ENCODE measurements around the gene JPT2. TPM values are rescaled to one million over a fixed set of nuclear protein-coding genes. Genes with fewer than 3 reads are reported as not detected.

The JPT2 gene
- total and polyA plus RNA-seq, 10 of the 15 experiments (the other 5 are each of a cell fraction or from before 2014, with no cell fraction given): 11.7 to 78.4 (median 48.4) TPM

DNA sequence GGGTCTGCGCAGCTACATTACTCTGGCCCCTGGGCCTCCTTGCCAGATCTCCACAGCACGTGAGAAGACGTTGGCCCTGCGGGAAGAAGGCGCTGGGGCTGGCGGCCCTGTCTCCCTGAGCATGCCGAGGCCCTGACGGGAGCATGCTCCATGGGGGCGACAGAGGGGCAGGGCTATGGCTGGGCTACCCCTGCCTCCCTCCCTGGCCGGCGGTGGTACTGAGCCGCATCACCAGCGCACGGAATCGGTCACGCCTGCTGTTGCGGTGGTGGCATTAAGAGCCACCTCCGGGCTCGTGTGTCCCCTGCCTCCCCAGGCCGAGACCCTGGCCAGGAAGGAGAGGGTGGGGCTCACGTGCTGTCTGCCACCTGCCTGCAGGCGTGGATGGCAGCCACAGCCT lies 56.0 kb downstream of the JPT2 start:
- no peaks in the 10 kb centered on the region for H3K79me2 ChIP-seq (ENCODE audit: control insufficient read depth, insufficient read depth, low read length)
- in situ Hi-C loops (cut with MboI): no loop called here
- POLR2A ChIA-PET: no interaction called here
- peaks cover 6% of the 10 kb centered on the region; the same call in 1 of the 3 replicates for H3K9me3 ChIP-seq (replicated peaks; ENCODE audit: control insufficient read depth, insufficient read depth, low read length)
- H4K20me1 ChIP-seq (ENCODE audit: control insufficient read depth, insufficient read depth): no peaks in the 10 kb centered on the region
- FAIRE-seq (no peak), DNase-seq (ENCODE audit: low read depth, low spot score) (no peak), ATAC-seq (no peak)
- H3K4me3 ChIP-seq: no peak overlapping the region
- no peaks in the 10 kb centered on the region for H3K4me1 ChIP-seq (ENCODE audit: control insufficient read depth, insufficient read depth, low read length)
- WGBS (ENCODE audit: insufficient coverage, insufficient replicate concordance, low lambda C conversion rate, missing lambda C conversion rate): 95% methylated on average over 17 of the region's 22 CpGs
- no peak overlapping the region for H3K4me2 ChIP-seq (ENCODE audit: control insufficient read depth, insufficient read depth)
- CTCF ChIA-PET: no interaction called here
- RAD21 ChIA-PET (ENCODE audit: unreplicated experiment): no interaction called here
- no TSS peak for BruUV-seq (replicated peaks)
- no peak overlapping the region for H3K9ac ChIP-seq (ENCODE audit: control insufficient read depth, insufficient read depth, low read length)
- H3K27ac ChIP-seq (ENCODE audit: control insufficient read depth, insufficient read depth): no peak overlapping the region
- no peak overlapping the region for H2AFZ ChIP-seq (ENCODE audit: control insufficient read depth, low read depth, low read length)
- intact Hi-C loops (cut with micrococcal nuclease; ENCODE audit: unreplicated experiment): no loop called here
- SMC1A ChIA-PET (ENCODE audit: uncharacterized antibody, unreplicated experiment): no interaction called here
- no peaks in the 10 kb centered on the region for H3K27me3 ChIP-seq (replicated peaks in 1 of 2; ENCODE audit: control insufficient read depth in 2 of 2, insufficient read depth in 2 of 2, low read length in 1 of 2)
- H3K36me3 ChIP-seq (ENCODE audit: control insufficient read depth in 2 of 2, insufficient read depth in 2 of 2, low read length in 1 of 2): peaks cover 0 to 24% of the 10 kb centered on the region in 2 experiments
- TF ChIP-seq ZBTB40 (IDR thresholded peaks at IDR 0.05; ENCODE audit: borderline replicate concordance): no peak
- TF ChIP-seq IRF5 (IDR thresholded peaks at IDR 0.05; ENCODE audit: borderline replicate concordance): no peak
- TF ChIP-seq TCF12 (IDR thresholded peaks at IDR 0.05; ENCODE audit: low read depth, low read length): no peak
- TF ChIP-seq MYB (IDR thresholded peaks at IDR 0.05; ENCODE audit: borderline replicate concordance, low read depth, low read length): no peak
- no peak for TF ChIP-seq SREBF1 (IDR thresholded peaks at IDR 0.05; ENCODE audit: low read length)
- TF ChIP-seq, protein P1, sequence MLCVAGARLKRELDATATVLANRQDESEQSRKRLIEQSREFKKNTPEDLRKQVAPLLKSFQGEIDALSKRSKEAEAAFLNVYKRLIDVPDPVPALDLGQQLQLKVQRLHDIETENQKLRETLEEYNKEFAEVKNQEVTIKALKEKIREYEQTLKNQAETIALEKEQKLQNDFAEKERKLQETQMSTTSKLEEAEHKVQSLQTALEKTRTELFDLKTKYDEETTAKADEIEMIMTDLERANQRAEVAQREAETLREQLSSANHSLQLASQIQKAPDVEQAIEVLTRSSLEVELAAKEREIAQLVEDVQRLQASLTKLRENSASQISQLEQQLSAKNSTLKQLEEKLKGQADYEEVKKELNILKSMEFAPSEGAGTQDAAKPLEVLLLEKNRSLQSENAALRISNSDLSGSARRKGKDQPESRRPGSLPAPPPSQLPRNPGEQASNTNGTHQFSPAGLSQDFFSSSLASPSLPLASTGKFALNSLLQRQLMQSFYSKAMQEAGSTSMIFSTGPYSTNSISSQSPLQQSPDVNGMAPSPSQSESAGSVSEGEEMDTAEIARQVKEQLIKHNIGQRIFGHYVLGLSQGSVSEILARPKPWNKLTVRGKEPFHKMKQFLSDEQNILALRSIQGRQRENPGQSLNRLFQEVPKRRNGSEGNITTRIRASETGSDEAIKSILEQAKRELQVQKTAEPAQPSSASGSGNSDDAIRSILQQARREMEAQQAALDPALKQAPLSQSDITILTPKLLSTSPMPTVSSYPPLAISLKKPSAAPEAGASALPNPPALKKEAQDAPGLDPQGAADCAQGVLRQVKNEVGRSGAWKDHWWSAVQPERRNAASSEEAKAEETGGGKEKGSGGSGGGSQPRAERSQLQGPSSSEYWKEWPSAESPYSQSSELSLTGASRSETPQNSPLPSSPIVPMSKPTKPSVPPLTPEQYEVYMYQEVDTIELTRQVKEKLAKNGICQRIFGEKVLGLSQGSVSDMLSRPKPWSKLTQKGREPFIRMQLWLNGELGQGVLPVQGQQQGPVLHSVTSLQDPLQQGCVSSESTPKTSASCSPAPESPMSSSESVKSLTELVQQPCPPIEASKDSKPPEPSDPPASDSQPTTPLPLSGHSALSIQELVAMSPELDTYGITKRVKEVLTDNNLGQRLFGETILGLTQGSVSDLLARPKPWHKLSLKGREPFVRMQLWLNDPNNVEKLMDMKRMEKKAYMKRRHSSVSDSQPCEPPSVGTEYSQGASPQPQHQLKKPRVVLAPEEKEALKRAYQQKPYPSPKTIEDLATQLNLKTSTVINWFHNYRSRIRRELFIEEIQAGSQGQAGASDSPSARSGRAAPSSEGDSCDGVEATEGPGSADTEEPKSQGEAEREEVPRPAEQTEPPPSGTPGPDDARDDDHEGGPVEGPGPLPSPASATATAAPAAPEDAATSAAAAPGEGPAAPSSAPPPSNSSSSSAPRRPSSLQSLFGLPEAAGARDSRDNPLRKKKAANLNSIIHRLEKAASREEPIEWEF (IDR thresholded peaks at IDR 0.05; ENCODE audit: insufficient replicate concordance, low read depth, low read length): no peak
- no peak for TF ChIP-seq CTCF (IDR thresholded peaks at IDR 0.05 in 2 of 3, conservative IDR thresholded peaks at IDR 0.05 in 1 of 3; ENCODE audit: control insufficient read depth in 2 of 3, extremely low read depth in 1 of 3, insufficient read depth in 1 of 3, low read depth in 3 of 3, low read length in 3 of 3)
- no peak for TF ChIP-seq NR2F1 (conservative IDR thresholded peaks at IDR 0.05)
- TF ChIP-seq CREM (IDR thresholded peaks at IDR 0.05; ENCODE audit: low read depth): no peak
- no peak for TF ChIP-seq CBFB (IDR thresholded peaks at IDR 0.05; ENCODE audit: low read depth)
- TF ChIP-seq SIN3A (IDR thresholded peaks at IDR 0.05; ENCODE audit: low read depth, low read length): no peak
- TF ChIP-seq SP1 (IDR thresholded peaks at IDR 0.05; ENCODE audit: low read depth, low read length): no peak
